ENCODE results near the gene CWC22. TPM values are rescaled to one million over a fixed set of nuclear protein-coding genes. Genes with fewer than 3 reads are reported as not detected.

The CWC22 gene
- polyA plus RNA-seq, 3 donors, result 39.6 to 44.7 (median 41.8) TPM

- DNase-seq (ENCODE audit: low read depth in 3 of 3, low spot score in 2 of 3), result no peak
Observed at GRCh38 chr2:179909845-179910734, 97.0 kb downstream of the CWC22 start.

- no peak for DNase-seq (ENCODE audit: low read depth in 3 of 3, low spot score in 2 of 3)
Observed at GRCh38 chr2:179900655-179901054, 106.4 kb downstream of the CWC22 start.

- no peak for DNase-seq (ENCODE audit: low read depth in 3 of 3, low spot score in 2 of 3)
Observed at GRCh38 chr2:179899666-179900065, 107.4 kb downstream of the CWC22 start.

- DNase-seq (ENCODE audit: low read depth in 3 of 3, low spot score in 2 of 3), result no peak
Observed at GRCh38 chr2:179898873-179899272, 108.2 kb downstream of the CWC22 start.

Other genes with a start within 250 kb of the CWC22 start
- gene ZNF385B, start 145.7 kb downstream of the CWC22 start, polyA plus RNA-seq (ENCODE audit: insufficient read length in 3 of 3), result 10 to 100 TPM; 12.7 to 14.6 (median 14.4) TPM

Data from right renal cortex interstitium (tissue), 3 donors.